Superior temporal gyrus (tissue), 1 donor: ENCODE results near the gene CORO2B.

Experiments used
- DNase-seq: peaks from one replicate; pipeline ENCODE4 v3.0.0-alpha.2; 2016; ENCODE audit errors: extremely low spot score

The CORO2B gene

GRCh38 chr15:68589783-68590710, 11.3 kb downstream of the CORO2B start:
- peak; percentile 67 for DNase-seq

GRCh38 chr15:68590721-68591389, 12.1 kb downstream of the CORO2B start:
- peak; percentile 64 for DNase-seq

GRCh38 chr15:68592054-68592453, 13.3 kb downstream of the CORO2B start:
- DNase-seq, result no peak

- no peak for DNase-seq
Observed at GRCh38 chr15:68592544-68592943, 13.8 kb downstream of the CORO2B start.

GRCh38 chr15:68593341-68593740, 14.5 kb downstream of the CORO2B start:
- peak; percentile 45 for DNase-seq

GRCh38 chr15:68593828-68594532, 15.2 kb downstream of the CORO2B start:
- DNase-seq, result peak; percentile 58

- DNase-seq, result no peak
Observed at GRCh38 chr15:68594533-68595259, 15.9 kb downstream of the CORO2B start.

GRCh38 chr15:68595260-68595564, 16.4 kb downstream of the CORO2B start:
- DNase-seq, result no peak

- no peak for DNase-seq
Observed at GRCh38 chr15:68595761-68596160, 17.0 kb downstream of the CORO2B start.

GRCh38 chr15:68596691-68597090, 17.9 kb downstream of the CORO2B start:
- DNase-seq, result no peak

- no peak for DNase-seq
Observed at GRCh38 chr15:68597581-68597980, 18.8 kb downstream of the CORO2B start.

- no peak for DNase-seq
Observed at GRCh38 chr15:68598171-68599152, 19.7 kb downstream of the CORO2B start.

GRCh38 chr15:68599153-68599545, 20.4 kb downstream of the CORO2B start:
- DNase-seq, result no peak

- DNase-seq, result no peak
Observed at GRCh38 chr15:68599560-68600071, 20.8 kb downstream of the CORO2B start.

GRCh38 chr15:68601206-68602197, 22.7 kb downstream of the CORO2B start:
- DNase-seq, result no peak

- DNase-seq, result no peak
Observed at GRCh38 chr15:68602459-68603215, 23.8 kb downstream of the CORO2B start.

GRCh38 chr15:68603216-68603595, 24.4 kb downstream of the CORO2B start:
- DNase-seq, result no peak

GRCh38 chr15:68603951-68604350, 25.2 kb downstream of the CORO2B start:
- DNase-seq, result no peak
